ENCODE data around the gene PTPRK. TPM values are rescaled to one million over a fixed set of nuclear protein-coding genes. Genes with fewer than 3 reads are reported as not detected.
A peak's percentile ranks its signal among the peaks of the same experiment; 100 is the strongest.

Gene PTPRK
- total and polyA plus RNA-seq, 5 experiments from 2014 or later: 3.7 to 7.5 (median 6.3) TPM

GRCh38 chr6:128230267-128230989 lies 290.0 kb downstream of the PTPRK start:
- H3K4me1 Mint-ChIP-seq: peaks cover 0 to 1% (median 0%) of the 10 kb centered on the region in 4 donors
- DNase-seq (no peak), ATAC-seq (no peak)
- peaks cover 0 to 3% (median 0%) of the 10 kb centered on the region in 9 donors for H3K9me3 Mint-ChIP-seq
- no peak overlapping the region for H3K4me3 Mint-ChIP-seq
- peak overlapping the region in 1 of 10 donors; percentile 5 for H3K27ac Mint-ChIP-seq
- POLR2A ChIA-PET: no interaction called here
- H3K36me3 Mint-ChIP-seq: no peaks in the 10 kb centered on the region
- no peaks in the 10 kb centered on the region for H3K27me3 Mint-ChIP-seq

GRCh38 chr6:128225612-128226011 lies 294.8 kb downstream of the PTPRK start:
- Mint-ChIP-seq H3K36me3 (no peaks in the 10 kb centered on the region), H3K27me3 (no peaks in the 10 kb centered on the region), H3K4me3 (no peak overlapping the region), H3K4me1 (no peaks in the 10 kb centered on the region), H3K9me3 (peaks cover 0 to 9% (median 0%) of the 10 kb centered on the region in 9 donors), H3K27ac (no peak overlapping the region)
- ATAC-seq (no peak), DNase-seq (no peak)
- POLR2A ChIA-PET: no interaction called here

GRCh38 chr6:128216917-128217316 lies 303.5 kb downstream of the PTPRK start:
- ATAC-seq (no peak), DNase-seq (no peak)
- Mint-ChIP-seq H3K4me3 (no peak overlapping the region), H3K4me1 (peaks cover 0 to 3% (median under 1%) of the 10 kb centered on the region in 4 donors), H3K27me3 (no peaks in the 10 kb centered on the region), H3K36me3 (peaks cover 0 to 17% (median 0%) of the 10 kb centered on the region in 3 donors), H3K9me3 (peaks cover 0 to under 1% (median 0%) of the 10 kb centered on the region in 9 donors), H3K27ac (no peak overlapping the region)
- POLR2A ChIA-PET: no interaction called here

GRCh38 chr6:128209771-128210170 lies 310.6 kb downstream of the PTPRK start:
- H3K27ac Mint-ChIP-seq: no peak overlapping the region
- no peak for ATAC-seq
- peaks cover 0 to 8% (median 0%) of the 10 kb centered on the region in 3 donors for H3K36me3 Mint-ChIP-seq
- POLR2A ChIA-PET: no interaction called here
- no peak overlapping the region for H3K4me3 Mint-ChIP-seq
- DNase-seq: no peak
- no peaks in the 10 kb centered on the region for H3K27me3 Mint-ChIP-seq
- peaks cover 2 to 9% (median 7%) of the 10 kb centered on the region in 4 donors for H3K4me1 Mint-ChIP-seq
- peaks cover 0 to 8% (median 0%) of the 10 kb centered on the region in 9 donors for H3K9me3 Mint-ChIP-seq

GRCh38 chr6:128208851-128209580 lies 311.4 kb downstream of the PTPRK start:
- Mint-ChIP-seq H3K4me3 (no peak overlapping the region), H3K4me1 (peaks cover 3 to 9% (median 7%) of the 10 kb centered on the region in 4 donors), H3K9me3 (peaks cover 0 to 10% (median 0%) of the 10 kb centered on the region in 9 donors), H3K27me3 (no peaks in the 10 kb centered on the region), H3K27ac (peak overlapping the region in 1 of 10 donors; percentile 8), H3K36me3 (peaks cover 0 to 12% (median 0%) of the 10 kb centered on the region in 3 donors)
- POLR2A ChIA-PET: no interaction called here
- DNase-seq: no peak
- no peak for ATAC-seq

- POLR2A ChIA-PET: no interaction called here
- H3K4me1 Mint-ChIP-seq: peaks cover 5 to 9% (median 6%) of the 10 kb centered on the region in 4 donors
- peaks cover 0 to 10% (median 0%) of the 10 kb centered on the region in 9 donors for H3K9me3 Mint-ChIP-seq
- H3K27ac Mint-ChIP-seq: no peak overlapping the region
- peaks cover 0 to 11% (median under 1%) of the 10 kb centered on the region in 3 donors for H3K36me3 Mint-ChIP-seq
- no peak overlapping the region for H3K4me3 Mint-ChIP-seq
- DNase-seq (no peak), ATAC-seq (no peak)
- no peaks in the 10 kb centered on the region for H3K27me3 Mint-ChIP-seq
Measured at GRCh38 chr6:128208078-128208477, 312.3 kb downstream of the PTPRK start.

- no peak for ATAC-seq
- H3K9me3 Mint-ChIP-seq: peaks cover 0 to 10% (median 0%) of the 10 kb centered on the region in 9 donors
Measured at GRCh38 chr6:128206610-128207426, 313.6 kb downstream of the PTPRK start.

GRCh38 chr6:128204616-128205015 lies 315.8 kb downstream of the PTPRK start:
- H3K4me3 Mint-ChIP-seq: no peak overlapping the region
- no peak overlapping the region for H3K27ac Mint-ChIP-seq
- peaks cover 4 to 7% (median 5%) of the 10 kb centered on the region in 4 donors for H3K4me1 Mint-ChIP-seq
- H3K36me3 Mint-ChIP-seq: peaks cover 0 to 15% (median 6%) of the 10 kb centered on the region in 3 donors
- DNase-seq (no peak), ATAC-seq (no peak)
- no peaks in the 10 kb centered on the region for H3K27me3 Mint-ChIP-seq
- H3K9me3 Mint-ChIP-seq: peaks cover 0 to 10% (median 0%) of the 10 kb centered on the region in 9 donors
- POLR2A ChIA-PET: no interaction called here

More at GRCh38 chr6:128206610-128207426, 313.6 kb downstream of the PTPRK start:
- no peak overlapping the region for H3K4me3 Mint-ChIP-seq
- no peak overlapping the region for H3K27ac Mint-ChIP-seq
- H3K4me1 Mint-ChIP-seq: peaks cover 5 to 9% (median 6%) of the 10 kb centered on the region in 4 donors
- POLR2A ChIA-PET: no interaction called here
- no peak for DNase-seq
- H3K36me3 Mint-ChIP-seq: peaks cover 0 to 17% (median 6%) of the 10 kb centered on the region in 3 donors
- H3K27me3 Mint-ChIP-seq: no peaks in the 10 kb centered on the region

GRCh38 chr6:128202169-128202765 lies 318.1 kb downstream of the PTPRK start:
- Mint-ChIP-seq H3K27me3 (no peaks in the 10 kb centered on the region), H3K4me3 (no peak overlapping the region), H3K27ac (peak overlapping the region in 2 of 10 donors; percentile 32 to 48), H3K9me3 (peaks cover 0 to 10% (median 0%) of the 10 kb centered on the region in 9 donors), H3K4me1 (peaks cover 0 to 5% (median 1%) of the 10 kb centered on the region in 4 donors), H3K36me3 (peaks cover 0 to 15% (median 6%) of the 10 kb centered on the region in 3 donors)
- ATAC-seq (no peak), DNase-seq (no peak)
- POLR2A ChIA-PET: no interaction called here

GRCh38 chr6:128200789-128201188 lies 319.6 kb downstream of the PTPRK start:
- Mint-ChIP-seq H3K36me3 (peaks cover 0 to 17% (median 6%) of the 10 kb centered on the region in 3 donors), H3K27me3 (no peaks in the 10 kb centered on the region), H3K4me1 (peaks cover 0 to 5% (median 1%) of the 10 kb centered on the region in 4 donors), H3K4me3 (no peak overlapping the region), H3K27ac (no peak overlapping the region), H3K9me3 (peaks cover 0 to 10% (median 0%) of the 10 kb centered on the region in 9 donors)
- ATAC-seq (no peak), DNase-seq (no peak)
- POLR2A ChIA-PET: no interaction called here

- Mint-ChIP-seq H3K4me3 (no peak overlapping the region), H3K9me3 (peaks cover 0 to 2% (median 0%) of the 10 kb centered on the region in 9 donors), H3K36me3 (peaks cover 0 to 12% (median 6%) of the 10 kb centered on the region in 3 donors), H3K27me3 (no peaks in the 10 kb centered on the region), H3K27ac (no peak overlapping the region), H3K4me1 (peaks cover 0 to 5% (median 1%) of the 10 kb centered on the region in 4 donors)
- DNase-seq (no peak), ATAC-seq (no peak)
- POLR2A ChIA-PET: no interaction called here
Measured at GRCh38 chr6:128199461-128199860, 320.9 kb downstream of the PTPRK start.

- ATAC-seq: no peak
- POLR2A ChIA-PET: no interaction called here
- peaks cover 0 to 2% (median 0%) of the 10 kb centered on the region in 3 donors for H3K36me3 Mint-ChIP-seq
Measured at GRCh38 chr6:128192972-128193371, 327.4 kb downstream of the PTPRK start.

More at GRCh38 chr6:128192972-128193371, 327.4 kb downstream of the PTPRK start:
- no peak for DNase-seq
- H3K4me1 Mint-ChIP-seq: no peaks in the 10 kb centered on the region
- H3K27me3 Mint-ChIP-seq: no peaks in the 10 kb centered on the region
- no peak overlapping the region for H3K4me3 Mint-ChIP-seq
- no peaks in the 10 kb centered on the region for H3K9me3 Mint-ChIP-seq
- H3K27ac Mint-ChIP-seq: no peak overlapping the region
